ENCODE measurements around the gene PRMT9.
A peak's percentile ranks its signal among the peaks of the same experiment; 100 is the strongest.

PRMT9 gene

DNA sequence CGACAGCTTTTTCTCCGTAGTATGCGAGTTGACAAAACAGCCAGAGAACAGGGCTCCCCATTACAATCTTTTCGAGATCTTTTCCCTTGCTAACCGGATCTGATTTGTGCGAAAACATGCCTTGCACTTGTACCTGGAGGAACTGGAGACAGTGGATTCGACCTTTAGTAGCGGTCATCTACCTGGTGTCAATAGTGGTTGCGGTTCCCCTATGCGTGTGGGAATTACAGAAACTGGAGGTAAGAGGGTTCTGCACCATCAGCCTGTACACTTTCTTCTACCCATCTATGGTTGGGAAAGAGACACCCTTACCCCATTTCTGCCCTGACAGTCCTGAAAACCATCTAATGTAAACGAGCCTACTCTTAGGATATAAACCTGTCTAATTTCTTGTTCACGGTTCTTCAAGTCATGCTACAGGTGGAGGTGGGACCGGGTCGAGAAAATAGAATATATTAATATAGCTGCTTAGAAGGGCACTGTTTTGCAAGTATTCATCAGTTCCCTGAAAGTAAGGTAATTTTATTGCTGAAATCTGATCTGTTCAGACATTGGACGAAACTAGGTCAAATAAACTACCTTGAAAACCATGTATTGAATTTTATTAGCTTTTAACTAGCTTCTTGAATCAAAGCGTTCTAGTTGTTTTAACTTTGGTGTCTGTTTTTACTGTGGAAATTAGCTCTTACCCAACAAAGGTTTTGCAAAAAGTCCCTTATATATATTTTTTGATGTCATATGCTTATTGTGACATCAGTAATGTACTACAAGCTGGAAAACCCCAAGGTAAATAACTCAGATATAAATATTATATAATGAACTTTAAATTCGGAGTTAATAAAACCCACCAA, 65.9 kb downstream of the PRMT9 start:
- no peak for DNase-seq

DNA sequence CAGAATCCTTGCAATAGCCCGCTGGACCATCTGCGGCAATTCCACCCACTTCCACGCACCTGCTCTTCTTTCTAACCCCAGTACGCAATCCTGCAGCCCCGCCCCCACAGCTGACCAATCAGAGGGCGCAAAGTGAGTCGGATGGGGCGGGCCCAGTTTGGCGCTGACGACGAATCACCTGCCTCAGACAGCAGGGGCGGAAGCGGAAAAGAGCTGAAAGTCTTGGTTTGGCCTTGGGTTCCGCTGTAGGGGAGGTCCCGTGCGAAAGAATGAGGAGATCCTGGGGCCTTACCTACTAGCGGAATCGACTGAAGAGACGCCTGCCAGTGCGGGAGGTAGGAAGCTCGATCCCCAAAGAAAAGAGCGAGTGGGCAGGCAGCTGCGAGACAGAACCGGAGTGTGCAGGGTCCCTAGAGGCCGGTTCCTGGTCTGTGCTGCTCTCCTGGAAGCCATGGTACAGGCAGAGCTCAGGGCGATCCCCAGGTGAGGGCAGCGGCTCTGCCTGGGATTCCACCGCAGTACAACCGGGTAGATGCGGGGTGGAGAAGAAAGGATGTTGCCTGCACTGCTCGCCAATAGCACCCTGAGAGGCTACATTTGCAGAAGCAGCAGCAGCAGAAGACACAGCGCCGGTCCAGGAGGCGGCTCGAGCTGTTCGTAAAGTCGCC, 66.7 kb downstream of the PRMT9 start, which contains the start of gene TMEM184C:
Gene TMEM184C (plus strand): TSS at position 225 of the 668 bp plus-strand sequence. CDS start 560 bp downstream, outside the sequence.
- DNase-seq = peak; percentile 96

DNA sequence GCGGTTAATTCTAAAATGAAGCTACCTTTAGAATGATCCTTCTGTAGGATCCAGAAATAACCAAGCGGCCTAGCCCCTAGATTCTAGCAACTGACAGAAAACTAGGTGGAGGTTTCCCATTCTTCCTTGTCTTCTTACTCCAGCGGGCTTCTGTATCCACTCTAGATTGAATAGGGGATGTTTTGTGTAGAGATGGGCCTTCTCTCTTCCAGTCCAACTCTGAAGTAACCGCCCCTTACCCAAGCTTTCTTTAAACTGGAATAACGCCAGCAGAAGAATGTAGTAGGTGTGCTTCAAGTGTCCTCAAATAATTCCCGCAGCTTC, 67.2 kb downstream of the PRMT9 start:
- DNase-seq = no peak

DNA sequence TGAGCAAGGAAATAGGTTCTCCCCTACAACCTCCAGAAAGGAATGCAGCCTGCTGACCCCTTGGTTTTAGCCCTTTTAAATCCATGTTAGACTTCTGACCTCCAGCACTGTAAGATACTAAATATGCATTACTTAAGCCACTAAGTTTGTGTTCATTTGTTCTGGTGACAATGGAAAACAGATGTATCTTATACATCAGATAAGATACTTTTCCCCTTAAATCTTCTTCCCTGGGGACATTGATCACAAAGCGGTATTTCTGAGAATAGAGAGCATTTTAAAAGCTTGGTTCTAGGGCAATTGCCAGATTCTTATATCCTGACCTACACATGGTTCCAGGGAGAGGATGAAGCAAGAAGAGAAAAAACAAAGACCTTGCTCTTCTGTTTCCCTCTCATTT, 73.3 kb downstream of the PRMT9 start:
- no peak for DNase-seq

DNA sequence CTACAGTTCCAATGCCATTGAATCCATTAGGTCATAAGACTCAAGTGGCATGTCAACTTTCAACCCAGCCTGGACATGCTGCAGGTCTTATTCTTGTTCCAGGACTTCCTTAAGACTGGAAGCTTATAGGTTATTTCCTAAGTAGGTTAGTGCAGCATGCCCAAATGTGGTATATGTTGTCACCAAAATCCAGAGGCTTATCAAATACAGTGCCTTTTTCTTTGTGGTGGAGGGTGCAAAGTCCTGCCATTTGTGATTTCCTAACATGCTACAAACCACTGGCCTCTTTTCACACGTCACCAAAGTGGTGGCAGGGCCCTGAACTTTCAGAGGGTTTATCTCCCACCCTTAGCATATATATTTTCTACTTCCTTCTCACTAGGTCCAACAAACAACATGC, 76.5 kb downstream of the PRMT9 start:
- DNase-seq = no peak

DNA sequence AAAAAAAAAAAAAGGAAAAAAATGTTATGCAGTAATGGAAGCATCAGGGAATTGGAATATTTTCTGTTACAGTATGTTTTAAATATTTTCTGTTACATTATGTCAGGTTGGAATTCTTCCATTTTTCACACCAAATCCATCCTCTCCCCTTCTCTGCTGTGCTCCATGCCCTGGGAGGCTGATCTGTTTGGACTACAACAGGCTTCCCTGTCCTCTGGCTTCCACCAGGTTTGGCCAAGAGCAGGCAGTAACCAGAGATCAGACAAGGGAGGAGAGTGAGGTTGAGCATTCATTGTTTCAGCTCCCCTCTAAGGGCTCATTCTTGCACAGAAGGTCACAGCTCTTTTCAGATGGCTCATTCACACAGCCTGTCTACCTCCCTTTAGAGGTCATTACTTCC, 78.5 kb downstream of the PRMT9 start:
- no peak for DNase-seq

DNA sequence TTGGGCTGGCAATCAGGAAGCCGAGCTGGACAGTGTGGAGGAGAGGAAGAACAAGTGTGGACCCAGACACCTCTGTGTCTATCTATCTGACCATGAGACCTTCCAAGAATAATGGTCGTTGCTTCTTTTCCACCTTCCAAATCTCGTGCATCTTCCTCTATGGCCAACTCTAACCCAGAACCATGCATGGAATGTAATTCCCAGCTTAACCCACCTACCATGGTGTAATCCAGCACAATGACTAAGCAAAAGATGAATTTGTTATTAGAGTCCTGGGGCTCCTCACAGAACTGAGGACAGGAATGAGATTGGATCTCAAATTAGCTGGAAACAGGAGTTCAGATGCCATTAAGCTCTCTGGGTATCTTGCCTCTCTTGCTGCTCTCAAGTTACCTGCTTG, 84.2 kb downstream of the PRMT9 start:
- no peak for DNase-seq

DNA sequence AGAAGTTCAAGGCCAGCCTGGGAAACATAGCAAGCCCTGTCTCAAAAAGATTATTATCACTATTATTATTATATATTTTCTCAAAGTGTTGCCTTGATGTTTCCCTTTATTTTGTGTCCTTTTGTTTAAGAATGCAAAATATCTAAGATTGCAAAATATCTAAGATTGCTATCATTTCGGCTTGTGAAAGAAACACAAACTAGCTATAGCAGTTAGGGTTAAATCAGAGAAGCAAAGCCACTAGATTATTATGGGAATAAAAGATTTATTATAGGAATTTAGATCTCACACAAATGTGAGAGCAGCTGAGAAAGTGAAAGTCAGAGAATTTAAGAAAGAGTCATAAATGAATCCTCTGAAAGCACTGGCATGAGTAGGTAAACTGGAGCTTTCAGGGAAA, 84.8 kb downstream of the PRMT9 start:
- no peak for DNase-seq

DNA sequence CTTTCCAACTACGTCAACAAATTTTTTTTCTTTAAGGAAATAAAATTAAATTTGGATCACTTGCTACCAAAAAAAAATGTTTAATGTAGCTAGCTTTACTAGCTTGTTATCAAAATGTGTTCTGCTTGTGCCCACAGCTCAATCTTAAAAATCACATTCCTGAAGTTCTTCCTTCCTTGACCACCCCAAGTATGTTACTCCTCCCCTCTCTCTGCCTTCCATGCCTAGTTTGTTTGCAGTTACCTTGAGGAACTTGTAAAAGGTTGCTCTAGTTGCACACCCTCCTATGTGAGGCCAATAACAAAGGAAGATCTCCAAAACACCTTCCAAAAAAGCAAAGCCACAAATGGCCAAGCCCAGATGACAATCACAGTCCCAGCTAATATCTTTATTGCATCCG, 86.4 kb downstream of the PRMT9 start:
- no peak for DNase-seq

DNA sequence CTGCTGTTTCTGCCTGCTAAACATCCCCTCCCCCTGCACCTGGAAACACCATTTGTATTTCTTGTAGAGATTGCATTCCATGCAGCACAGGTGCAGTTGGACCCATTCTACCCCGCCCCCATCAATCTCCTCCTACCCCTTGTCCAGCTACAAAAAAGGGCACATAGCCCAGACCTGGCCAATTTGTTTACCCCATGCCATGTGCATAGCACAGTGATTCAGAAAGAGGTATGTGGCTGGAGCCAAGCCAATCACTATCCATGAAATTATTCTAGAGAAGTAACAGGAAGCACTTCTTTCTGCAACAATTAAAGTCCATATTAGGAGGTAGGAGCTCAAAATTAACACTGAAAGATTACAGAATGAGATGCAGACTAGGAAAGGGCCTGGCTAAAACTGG, 87.0 kb downstream of the PRMT9 start:
- no peak for DNase-seq

DNA sequence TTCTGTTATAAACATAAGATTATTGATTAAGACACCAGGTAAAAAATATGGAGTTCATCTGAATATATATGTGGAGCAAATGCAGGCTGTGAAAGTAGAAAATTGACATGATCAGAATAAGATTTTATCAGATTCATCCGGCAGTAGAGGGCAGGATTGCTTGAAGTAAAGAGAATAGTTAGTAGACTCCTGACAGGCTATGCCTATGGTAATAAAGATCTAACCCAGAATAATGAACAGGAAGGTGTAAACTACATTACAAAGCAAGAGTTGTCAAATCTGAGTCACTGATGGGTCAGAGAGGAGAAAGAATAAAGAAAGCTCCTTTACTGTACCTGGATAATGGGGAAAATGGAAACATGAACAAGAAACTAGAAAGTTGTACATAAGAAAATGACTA, 87.6 kb downstream of the PRMT9 start:
- DNase-seq = peak; percentile 3

DNA sequence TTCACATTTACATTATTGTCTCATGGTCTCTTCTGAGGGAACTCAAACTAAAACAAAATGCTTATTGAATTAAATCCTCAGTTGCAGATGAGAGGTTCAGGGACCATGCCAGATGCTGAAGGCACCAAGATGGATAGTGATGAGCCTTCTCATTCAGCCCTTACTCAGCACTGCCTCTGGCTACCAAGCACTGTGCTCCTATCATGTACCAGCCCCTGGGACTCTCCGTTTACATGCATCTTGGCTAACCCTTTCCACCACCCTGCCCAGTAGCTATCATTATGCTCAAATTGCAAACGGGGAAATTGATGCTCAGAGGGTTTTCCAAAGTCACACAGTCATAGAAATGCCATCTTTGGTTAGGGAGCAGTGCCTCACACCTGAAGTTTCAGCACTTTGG, 89.4 kb downstream of the PRMT9 start:
- DNase-seq = no peak

DNA sequence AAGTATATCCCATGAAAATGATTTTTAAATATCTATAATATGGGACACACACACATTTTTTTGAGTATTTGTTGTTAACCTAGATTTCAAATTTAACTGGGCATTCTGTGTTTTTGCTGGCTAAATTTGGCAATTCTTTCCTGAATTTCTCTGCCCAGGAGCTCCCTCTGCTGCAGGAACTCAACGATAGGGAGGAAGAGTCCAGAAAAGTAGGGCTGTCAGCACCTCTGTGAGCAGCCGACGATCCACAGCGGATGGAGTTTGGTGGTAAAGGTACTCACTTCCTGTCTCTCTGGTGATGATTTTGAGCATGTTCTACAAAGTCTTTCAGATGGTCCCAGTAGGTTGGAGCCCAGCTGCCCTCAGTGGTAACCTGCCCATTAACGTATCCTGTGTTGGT, 89.9 kb downstream of the PRMT9 start:
- DNase-seq = no peak

DNA sequence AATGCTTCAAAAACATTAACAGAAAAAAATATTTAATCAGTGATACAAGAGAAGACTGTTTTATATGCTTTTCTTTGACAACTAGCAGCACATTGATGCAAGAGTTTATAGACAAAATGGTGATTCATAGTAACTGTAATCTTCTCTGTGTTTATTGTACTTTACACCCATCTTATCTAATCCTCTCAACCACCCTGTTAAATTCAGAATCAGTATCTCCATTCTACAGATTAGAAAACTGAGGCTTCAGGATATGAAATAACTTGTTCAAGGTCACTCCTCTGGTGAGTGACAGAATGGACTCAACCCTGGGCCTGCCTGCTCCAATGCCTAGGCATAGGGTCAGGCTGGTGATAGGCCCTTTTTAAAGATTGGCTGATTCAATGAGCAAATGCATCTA, 92.9 kb downstream of the PRMT9 start:
- no peak for DNase-seq

DNA sequence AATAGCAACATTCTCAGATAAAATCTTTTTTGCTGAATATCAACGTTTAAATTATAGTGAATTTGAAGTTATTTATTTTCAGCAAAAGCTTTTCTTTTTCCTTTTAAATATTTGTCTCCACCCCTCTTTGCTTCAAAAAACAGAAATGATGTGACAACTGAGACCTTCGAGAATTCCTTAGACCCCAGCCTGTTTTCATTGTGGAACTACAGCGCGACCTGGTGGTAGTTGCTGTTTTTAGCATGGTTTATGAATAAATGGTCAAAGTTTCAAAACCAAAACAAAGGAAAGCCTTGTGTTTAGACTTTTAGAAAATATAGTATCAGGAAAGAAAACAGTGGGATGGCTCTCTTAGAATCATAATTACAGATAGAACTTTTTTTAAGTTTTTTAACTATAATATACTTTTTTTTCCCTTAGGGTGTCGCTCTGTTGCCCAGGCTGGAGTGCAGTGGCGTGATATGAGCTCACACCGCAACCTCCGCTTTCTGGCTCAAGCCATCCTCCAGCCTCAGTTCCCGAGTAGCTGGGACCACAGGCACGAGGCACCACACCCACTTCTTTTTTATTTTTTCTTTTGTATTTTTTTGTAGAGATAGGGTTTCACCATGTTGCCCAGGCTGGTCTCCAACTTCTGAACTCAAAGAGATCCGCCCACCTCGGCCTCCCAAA, 93.6 kb downstream of the PRMT9 start:
- peak; percentile 38 for DNase-seq

DNA sequence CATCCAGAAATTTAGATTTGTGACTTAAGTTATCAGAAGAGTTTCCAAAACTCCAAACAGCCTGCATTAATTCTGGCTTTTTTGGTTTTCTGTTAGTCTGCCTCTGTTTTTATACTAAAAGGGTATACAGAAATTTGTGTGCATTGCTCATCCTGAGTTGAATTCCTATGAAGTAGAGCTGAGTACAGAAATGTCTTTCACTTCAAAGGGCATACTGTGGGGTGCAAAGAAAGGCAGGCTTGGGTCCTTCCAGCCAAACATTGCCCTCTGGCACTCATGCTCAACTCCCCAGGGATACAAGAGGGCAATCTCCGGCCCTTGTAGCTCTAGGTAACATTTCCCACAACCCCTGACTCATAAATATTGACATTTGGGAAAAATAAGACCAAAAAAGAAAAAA, 94.4 kb downstream of the PRMT9 start:
- no peak for DNase-seq

Measured in MV-4-11 (cell line).